Thyroid gland (tissue), 4 donors: ENCODE data around the gene HSD17B4.

Experiments
- POLR2A ChIP-seq, 2 donors: fragments of 450-650 bp; IDR thresholded peaks; one replicate each; pipeline ENCODE4 v1.6.1; 2017; ENCODE audit warnings: antibody characterized with exemption in 2 of 2, mild to moderate bottlenecking in 2 of 2, moderate library complexity in 1 of 2
- TF ChIP-seq, protein P1 (sequence below), 6 experiments: fragments of 200-600 bp in 3 of 6; fragments of 450-650 bp in 3 of 6; sonication (generic) in 3 of 6; IDR thresholded peaks; one replicate each; pipeline ENCODE4 v1.5.1; 2016 to 2019; ENCODE audit warnings: antibody characterized with exemption in 6 of 6, mild to moderate bottlenecking in 2 of 6, inconsistent platforms in 1 of 6, moderate library complexity in 1 of 6

DNA sequence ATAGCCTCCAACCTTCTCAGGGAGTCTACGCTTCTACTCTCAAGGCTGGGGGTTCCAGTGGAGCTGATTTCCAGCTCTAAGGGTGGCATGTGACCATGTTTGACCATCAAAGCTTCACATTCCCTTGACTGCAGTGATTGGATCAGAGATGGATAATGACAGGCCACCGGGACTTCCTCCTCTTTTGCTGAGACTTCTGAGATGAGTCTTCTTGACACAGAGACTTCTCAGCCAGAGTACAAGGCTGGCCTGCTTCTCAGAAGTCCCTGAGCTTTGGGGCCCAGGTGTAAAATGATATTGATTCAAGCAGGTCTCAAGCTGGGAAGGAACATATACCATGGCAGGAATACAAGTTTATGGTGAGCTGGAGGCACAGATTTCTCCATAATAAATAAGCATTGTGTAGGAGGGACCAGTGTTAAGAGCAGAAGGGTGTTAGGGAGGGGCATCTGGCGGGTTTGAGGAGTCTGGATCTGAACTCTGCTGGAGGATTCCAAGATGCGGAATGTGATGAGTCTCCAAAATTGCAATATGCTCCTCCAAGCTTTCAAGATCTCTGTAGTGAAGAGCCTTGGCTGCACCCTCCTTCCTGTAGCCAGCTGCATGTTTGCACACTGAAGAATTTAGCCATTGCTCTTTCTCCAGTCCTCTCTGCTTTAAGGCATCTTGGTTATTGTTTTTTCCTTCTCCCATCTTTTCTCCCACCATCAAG lies 41.7 kb upstream of the HSD17B4 start:
- TF ChIP-seq, protein P1, sequence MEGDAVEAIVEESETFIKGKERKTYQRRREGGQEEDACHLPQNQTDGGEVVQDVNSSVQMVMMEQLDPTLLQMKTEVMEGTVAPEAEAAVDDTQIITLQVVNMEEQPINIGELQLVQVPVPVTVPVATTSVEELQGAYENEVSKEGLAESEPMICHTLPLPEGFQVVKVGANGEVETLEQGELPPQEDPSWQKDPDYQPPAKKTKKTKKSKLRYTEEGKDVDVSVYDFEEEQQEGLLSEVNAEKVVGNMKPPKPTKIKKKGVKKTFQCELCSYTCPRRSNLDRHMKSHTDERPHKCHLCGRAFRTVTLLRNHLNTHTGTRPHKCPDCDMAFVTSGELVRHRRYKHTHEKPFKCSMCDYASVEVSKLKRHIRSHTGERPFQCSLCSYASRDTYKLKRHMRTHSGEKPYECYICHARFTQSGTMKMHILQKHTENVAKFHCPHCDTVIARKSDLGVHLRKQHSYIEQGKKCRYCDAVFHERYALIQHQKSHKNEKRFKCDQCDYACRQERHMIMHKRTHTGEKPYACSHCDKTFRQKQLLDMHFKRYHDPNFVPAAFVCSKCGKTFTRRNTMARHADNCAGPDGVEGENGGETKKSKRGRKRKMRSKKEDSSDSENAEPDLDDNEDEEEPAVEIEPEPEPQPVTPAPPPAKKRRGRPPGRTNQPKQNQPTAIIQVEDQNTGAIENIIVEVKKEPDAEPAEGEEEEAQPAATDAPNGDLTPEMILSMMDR (IDR thresholded peaks at IDR 0.05) = no peak
- TF ChIP-seq POLR2A (IDR thresholded peaks at IDR 0.05) = no peak
